GM21381 (cell line): ENCODE results near the gene SPNS3.

ENCODE experiments used
- ATAC-seq: cut with Tn5 transposase; IDR thresholded peaks from one replicate; pipeline ENCODE4 v1.9.1; 2021; ENCODE audit warnings: mild to moderate bottlenecking, moderate library complexity; ENCODE audit not compliant: unreplicated experiment

The SPNS3 gene

DNA sequence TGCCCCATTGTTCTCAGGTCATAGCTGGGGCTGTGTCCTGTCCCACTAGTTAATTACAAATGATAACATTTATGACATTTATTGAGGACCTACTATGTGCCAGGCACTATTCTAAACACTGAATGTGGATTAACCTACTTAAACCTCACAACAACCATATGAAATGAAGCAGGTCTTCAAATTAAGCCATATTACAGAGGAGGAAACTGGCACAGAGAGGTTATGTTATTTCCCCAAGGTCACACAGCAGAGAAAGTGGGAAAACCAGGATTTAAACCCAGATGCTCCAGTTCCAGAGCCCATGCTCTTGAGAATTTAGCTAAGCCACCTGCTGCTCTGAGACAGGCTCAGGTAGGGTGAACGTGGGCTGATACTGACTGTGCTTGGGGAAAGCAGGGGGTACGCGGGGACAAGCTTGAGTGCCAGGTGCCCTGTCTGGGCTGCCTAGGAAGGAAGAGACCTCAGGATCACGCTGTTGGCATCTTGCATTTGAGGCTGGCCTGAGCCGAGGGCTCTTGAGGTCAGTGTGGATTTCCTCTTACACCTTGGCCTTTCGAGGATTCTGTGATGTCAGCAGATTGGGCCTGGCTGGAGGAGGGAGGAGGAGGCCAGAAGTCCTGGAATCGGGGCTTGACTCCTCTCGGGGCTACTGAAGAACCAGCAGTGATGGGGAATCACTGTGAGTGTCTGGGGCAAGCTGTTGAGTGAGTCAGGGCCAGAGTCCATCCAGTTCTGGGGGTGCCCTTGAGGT lies 73.8 kb downstream of the SPNS3 start:
- no peak for ATAC-seq

DNA sequence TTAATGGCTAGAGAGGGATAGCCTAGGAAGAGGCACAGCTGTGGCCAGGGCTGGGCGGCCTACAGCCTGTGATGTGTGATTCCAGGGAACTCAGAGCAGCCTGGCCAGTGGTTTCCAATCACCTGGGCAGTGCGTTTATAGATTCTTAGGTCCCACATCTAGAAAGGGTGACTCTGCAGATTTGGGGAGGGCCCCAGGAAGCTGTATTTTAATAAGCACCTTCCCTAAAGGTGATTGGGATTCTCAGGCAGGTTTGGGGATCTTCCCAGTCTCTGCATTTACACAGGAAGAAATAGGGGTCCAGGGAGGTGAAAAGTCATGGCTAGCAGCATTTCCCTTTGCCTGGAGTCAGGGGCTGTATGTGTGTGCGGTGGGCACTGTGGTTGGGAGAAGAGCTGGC lies 74.5 kb downstream of the SPNS3 start:
- ATAC-seq = no peak

DNA sequence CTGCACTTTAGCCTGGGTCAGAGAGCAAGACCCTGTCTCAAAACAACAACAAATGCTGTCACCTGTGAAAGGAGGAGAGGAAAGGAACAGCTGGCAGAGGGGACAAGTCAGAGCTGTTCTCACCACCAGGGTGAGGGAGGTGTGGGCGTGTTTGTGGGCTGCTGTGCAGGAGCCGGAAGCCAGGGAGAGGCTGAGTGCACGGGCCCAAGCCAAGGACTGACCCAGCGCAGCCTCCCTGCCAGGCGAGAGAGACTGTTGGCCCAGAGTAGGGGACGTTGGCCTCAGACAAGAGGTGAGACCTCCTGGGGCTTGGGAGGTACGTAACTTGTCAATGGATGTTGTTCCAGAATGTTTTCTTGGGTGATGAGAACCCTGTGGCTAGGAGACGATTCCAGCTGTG lies 75.7 kb downstream of the SPNS3 start:
- no peak for ATAC-seq

DNA sequence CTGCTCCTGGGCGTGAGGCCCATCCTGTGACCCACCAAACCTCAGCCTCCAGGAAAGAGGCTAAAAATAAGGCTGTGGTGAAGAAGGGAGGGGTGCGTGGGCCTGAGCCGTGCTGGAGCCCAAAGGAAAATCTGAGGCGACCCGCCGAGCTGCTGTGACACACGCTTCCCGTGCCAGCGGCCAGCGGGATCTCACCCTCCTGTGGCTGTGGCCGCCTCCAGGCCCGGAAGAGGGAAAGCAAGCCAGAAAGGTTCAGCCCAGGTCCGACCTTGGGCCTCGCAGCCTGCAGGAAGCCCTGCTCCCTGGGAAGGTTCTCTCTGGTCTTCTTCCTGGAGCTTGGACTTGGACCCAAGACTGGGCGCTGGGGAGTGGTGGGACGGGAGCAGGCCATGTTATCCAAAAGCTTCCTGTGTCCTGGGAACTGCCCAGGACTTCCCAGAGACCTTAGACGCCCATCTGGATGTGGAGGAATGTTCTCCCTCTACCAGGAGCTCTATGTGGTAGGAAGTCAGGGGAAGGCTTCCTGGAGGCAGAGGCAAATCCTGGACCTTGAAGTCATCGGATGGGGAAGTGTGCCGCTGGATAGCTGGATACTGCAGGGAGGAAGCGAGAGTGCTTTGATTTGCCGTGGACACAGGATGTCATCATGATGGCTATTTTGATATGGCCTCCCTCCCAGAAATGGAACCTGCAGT lies 76.3 kb downstream of the SPNS3 start:
- ATAC-seq = no peak

DNA sequence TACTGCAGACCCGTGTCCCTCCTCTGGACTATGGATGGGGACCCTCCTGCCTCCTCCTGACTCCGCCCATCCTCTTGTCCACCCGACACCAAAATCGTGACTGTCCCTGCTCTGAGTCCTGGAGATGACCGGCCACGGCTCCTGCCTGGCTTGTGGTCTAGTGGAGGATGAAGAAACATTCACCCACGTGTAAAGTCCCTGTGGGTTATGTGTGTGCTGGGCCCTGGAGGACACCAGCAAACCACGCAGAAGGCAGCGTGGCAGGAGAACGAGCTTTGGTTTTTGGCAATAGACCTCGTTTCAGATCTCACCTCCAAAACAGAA lies 76.8 kb downstream of the SPNS3 start:
- no peak for ATAC-seq

DNA sequence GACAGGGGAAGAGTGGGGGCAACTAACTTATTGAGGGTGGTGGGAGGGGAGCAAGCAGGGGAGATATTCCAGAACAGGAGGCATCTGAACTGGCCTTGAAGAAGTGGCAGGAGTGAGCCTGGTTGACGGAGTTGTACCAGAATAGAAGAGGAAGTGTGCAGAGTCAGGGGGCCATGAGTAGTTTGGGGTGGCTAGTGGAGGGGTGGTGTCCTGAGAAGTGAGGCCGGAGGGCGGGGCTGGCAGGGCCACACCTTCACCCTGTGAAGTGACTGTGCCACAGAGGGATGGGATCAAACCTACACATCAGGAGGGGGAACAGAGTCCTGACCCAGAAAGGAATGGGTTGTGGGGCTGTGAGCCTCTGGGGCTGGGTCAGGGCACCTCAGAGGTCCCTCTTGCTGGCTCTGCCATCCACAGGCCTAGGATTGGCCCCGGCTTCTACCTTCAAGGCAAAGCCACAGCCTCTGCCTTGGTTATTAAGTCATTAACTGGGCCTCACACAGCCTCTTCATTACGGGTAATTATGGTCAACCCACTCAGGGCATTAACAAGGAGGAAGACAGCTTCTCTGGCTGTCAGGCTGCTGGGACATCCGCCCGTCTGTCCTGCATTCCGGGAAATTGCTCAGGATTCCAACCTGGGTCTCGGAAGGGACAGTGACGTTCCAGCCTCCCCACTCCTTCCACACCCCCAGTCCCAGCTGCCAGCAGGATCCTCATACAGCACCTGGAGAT lies 77.6 kb downstream of the SPNS3 start:
- no peak for ATAC-seq

DNA sequence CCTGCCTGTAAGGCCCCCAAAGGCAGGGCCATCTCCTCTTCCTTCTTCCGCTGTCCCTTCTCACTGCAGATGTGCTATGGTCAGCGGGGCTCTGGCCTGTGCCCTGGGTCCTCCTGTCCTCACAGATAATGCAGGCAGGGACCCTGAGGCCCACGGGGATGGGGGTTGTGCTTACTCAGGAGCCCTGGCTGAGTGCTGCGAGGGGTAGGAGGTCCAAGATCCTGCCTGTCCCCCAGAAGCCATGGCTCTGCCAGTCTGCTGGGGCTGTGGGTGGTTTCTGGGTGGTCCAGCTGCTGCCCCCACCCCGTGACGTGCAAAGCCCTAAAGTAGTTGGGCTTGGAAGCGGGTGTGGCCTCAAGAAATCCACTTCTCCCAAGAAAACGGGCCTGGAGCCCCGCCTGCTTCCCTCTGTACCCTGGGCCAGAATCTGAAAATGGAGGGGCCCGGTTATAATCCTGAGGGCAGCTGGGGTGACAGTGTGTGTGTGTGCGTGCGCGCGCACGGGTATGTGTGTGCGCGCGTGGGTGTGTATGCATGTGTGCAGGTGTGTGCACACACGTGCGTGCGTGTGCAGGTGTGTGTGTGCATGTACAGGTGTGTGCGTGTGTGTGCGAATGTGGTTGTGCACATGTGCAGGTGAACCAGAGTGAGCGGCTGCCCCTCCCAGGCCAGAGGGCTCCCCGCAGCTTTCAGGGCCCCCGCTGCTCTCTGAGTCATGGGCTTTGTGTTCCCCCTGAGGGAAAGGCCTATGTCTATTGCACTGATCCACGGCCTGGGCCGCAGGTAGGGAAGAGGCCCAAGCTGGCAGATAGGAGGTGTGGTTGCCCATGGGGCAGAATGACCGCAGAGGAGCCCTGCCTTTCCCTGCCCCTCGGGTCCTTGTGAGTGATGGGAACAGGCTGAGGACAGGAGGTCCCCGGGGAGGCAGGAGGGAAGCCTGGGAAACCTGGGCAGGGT lies 78.7 kb downstream of the SPNS3 start:
- ATAC-seq = no peak

DNA sequence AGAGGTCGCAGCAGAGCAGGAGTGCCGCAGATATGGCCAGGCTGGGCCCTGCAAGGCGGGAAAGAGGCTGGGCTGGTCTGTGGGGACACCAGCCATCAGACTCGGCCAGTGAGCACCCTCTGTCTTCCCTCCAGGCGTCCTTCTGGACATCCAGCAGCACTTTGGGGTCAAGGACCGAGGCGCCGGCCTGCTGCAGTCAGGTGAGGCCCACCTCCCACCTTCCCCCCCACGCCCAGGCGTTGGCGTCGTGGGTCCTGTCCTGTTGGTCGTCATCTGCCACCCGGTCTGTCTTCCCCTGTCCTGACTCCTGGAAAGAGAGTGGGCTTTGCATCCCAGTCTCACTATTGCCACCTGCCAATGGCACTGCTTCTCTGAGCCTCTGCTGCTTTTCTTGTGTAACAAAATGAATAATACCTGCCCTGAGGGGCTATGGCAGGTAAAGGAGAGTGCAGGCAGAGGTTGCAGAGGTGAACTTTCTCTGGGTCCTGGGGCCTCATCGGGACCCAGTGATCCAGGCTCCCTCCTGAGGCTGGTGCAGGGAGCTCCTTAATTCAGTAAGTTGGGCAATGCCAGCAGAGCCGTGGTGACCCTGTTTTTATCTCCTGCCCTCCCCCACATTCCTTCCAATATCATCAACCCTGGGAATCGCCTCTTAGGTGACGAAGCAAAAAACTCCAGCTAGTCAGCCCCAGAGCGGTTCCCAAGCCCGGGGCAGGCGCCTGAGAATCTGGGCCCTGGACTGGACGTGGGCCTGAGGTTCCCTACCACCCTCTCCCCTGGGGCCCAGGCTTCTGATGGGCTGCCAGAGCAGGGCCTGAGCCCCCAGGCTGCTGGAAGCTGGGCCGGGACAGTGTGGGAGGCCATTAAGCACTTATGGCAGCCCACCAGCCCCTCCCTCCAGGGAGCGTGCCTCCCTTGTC lies 79.6 kb downstream of the SPNS3 start:
- no peak for ATAC-seq

DNA sequence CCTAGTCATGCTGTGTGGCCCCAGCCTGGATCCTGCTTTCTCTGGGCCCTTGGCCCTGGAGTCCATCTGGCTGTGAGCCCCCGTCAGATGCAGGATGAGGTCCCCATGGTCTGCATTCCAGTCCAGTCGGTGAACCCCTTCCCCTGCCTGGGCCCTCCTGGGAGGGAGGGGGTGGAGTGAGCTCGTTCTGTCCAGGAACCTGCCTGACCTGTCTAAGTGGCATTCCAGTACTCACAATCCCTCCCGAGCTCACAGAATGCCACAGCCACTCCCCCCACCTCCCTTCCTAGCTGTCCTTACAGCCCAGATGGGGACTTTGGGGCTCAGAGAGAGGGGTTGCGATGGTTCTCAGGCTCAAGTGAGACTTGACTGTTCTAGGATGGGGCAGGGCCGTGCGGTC lies 80.5 kb downstream of the SPNS3 start:
- ATAC-seq = no peak

DNA sequence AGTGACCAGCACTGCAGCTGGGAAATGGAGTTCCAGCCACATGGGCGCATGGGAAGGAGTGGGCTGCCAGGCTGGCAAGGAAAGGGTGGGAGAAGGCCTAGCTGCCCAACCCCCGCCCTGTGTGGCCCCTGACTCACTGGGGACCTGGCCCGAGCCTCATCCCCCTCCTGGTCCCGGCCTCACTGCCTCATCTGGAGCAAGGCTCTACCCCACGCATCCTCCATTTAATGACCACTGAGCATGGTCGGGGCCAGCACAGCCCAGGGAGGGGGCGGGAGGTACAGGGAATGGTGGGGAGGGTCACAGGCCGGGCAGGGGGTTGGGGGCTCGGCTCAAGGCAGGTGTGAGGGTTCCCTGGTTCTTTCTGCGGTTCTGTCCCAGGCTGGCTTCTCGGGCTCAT lies 81.0 kb downstream of the SPNS3 start:
- no peak for ATAC-seq

DNA sequence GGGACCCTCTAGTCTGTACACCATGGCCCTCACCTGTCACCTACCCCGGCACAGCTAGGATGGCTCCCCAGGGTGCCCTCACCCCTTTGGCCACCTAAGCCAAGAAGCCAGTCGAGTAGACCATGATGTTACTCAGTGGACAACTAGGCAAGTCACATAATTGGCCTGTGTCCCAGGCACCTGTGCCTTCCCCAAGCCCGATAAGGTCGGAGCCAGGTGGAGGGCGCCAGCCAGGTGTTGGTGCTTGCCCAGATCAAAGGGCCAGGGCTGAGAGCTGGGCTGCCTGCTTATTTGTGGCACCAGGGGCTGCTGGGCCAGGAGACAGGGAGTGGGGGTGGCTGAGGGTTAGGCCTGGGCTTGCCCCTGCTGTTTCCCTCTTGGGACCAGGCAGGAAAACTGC lies 81.8 kb downstream of the SPNS3 start:
- ATAC-seq = no peak

DNA sequence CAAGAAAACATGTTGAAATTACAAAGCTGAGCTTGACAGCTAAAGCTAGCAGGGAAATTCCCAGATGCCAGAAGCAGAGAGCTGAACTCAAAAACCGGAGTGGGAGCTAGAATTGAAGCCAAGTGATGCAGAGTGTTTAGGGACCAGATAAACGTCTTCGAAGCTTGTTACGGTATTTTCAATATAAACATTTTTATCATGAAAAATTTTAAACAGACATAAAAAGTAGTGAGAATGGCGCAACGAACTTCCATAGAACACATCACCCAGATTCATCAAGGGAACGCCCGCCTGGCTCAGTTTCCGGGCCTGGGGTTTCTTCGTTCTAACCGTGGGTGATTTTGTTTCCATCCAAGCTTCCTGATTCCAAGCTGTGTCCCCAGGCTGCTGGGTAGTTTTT lies 83.0 kb downstream of the SPNS3 start:
- ATAC-seq = no peak

DNA sequence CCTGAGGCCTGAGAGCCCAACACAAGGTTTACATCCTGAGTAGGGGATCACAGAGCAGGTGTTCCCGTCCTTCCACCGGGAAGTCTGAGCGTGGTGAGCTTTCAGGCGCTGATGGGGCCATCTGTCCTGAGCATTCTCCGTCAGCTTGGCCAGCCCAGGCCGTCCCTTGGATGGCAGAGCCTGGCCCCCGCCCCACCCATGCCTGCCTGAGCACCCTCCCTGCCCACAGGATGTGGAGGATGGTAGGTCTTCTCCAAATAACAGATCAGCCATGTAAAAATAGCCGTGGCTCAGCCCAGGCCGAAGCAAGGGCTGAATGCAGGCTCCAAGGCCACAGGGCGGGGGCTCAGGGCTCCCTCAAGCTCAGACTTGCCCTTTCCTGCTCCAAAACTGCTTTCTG lies 85.2 kb downstream of the SPNS3 start:
- no peak for ATAC-seq

DNA sequence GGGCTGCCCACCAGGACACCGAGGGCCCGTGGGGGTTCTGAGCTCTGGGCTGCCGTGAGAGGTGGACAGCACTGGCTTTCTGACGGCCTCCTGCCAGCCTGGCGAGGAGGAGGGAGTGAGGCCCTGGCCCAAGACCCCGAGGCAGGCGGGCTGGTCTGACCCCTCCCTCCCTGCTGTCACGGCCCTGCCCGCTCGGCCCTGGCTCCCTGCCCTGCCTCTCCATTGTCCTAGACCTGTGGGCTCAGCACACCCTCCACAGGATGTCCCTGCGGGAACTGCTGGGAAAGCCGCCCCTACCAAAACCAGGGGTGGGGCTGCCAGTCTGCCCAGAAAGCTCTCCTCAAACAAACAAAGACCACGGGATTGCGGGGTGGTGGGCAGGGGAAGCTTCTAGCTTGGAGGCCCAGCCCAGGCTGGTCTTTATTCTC lies 85.6 kb downstream of the SPNS3 start:
- no peak for ATAC-seq

DNA sequence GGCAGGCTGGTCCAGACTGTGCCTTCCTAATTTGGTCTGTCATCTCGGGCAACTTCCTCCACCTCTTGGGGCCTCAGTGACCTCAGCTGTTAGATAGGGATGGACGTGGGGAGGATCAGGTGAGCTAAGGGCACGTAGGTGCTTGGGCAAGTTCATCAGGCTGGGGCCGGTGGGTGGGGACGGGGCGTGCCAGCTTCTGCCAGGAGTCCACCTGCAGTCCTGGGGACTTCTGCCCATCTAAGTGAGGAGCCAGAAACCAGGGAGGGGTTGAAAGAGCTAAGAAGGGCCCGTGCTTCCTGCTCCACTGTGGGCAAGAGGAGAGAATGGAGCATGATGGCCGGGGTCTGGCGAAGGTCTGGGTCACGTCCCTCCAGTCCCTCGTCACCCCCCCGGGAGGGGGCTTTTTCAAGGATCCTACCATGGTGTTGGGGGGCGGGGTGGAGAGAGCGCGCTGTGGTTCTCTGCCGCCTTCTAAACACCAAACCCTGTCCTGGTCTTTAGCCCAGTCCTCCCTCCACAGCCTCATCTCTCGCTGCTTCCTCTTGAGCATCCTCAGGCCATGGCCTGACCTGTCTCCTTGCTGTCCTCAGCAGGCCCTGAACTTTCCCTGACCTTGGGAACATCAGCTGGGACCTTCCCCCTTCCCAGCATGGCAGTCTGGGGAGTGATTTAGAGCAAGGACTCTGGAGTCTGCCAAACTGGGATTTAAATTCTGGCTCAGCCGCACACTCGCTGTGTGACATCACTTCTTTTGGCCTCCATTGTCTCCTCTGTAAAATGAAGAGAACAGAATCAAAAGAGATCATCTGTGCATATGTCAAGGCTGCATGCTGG lies 86.5 kb downstream of the SPNS3 start:
- no peak for ATAC-seq

DNA sequence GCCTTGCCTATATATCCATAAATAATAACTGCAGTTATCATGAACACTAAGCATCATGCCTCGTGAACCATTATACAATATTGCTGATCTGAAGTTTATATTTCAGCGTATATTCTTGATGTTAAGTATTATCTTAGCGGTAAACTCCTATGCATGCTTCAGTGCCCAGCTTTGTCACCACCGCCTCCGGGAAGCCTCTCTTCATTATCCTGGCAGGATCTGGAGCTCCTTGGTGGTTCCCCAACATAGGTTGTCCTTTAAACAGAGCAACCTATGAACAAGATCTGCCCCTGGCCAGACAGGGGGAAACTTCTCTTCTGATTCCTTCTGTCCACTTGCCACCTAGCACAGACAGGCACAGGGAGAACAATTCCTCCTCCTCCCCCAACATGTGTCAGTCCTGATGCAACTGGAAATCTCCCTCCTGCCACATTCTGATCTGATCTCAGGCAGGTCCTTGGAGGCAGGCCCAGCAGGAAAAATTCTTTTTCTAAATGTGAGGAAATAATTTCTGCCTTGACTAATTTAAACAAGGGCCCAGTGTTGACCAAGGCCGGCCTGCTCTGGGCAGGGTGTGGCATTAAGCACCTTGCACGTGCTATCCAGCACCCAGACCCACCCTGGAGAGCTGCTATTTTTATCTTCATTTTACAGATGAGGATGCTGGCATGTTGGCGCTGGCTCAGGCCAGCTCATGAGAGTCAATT lies 87.3 kb downstream of the SPNS3 start:
- no peak for ATAC-seq

DNA sequence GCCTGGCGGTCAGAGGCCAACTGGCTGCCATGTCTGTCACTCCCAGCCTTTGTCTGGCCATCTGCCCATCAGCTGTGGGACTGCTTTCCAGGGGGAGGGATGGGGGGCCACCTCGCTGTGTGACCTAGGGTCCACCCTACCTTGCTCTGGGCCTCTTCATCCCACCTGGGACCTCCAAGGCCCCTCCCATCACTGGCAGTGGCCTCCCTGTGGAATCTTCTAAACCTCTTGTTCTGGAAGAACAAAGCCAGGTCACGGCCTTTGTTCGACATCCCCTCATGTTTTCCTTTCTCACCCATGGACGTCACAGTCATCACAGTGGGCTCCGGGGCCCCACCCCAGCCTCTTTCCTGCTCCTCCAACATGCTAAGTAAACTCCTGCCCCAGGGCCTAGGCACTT lies 88.9 kb downstream of the SPNS3 start:
- no peak for ATAC-seq

DNA sequence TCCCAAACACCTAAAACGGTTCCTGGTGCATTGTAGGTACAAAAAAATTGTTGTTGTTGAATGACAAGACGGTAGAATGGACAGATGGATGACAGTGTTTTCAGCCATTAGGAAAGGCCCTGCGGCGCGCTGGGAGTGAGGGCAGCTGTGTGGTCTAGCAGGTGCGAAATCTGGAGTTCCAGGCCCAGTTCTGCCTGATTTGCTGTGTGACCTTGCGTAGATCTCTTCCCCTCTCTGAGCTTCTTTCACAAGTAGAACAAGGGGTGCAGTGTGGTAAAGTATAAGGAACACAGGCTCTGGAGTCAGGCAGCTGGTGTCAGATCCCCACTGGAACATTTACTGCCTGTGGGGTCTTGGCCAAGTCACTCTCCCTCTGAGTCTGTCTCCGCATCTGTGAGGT lies 90.2 kb downstream of the SPNS3 start:
- ATAC-seq = no peak
